Superior temporal gyrus (tissue), 1 donor: ENCODE measurements around the gene GPR84.
"Not testable (repeated sequence)": the region's sequence is repeated elsewhere in the genome, so short reads cannot be mapped to it uniquely, and the experiment has no call there.

Source experiments
- DNase-seq: peaks from one replicate; pipeline ENCODE4 v3.0.0-alpha.2; 2016; ENCODE audit errors: extremely low spot score

Gene GPR84

DNA sequence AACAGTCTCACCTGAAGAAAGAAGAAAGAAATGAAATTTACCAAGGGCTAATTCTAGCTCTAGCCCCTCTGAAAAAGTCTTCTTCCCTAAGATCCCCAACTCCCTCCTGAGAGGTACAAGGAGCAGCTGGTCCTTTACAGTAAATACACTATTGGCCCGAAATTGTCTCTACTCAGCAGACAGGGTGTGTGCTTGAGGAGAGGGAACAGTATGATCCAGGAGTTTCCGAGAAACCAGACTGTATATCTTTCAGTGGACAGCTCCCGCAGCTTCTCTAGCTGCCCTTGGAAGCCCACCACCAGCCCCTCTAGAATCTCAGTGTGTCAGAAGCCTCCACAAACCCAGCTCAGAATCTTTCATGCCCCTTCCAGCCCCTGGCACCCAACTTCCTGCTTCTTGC, 8.1 kb downstream of the GPR84 start:
- no peak for DNase-seq

DNA sequence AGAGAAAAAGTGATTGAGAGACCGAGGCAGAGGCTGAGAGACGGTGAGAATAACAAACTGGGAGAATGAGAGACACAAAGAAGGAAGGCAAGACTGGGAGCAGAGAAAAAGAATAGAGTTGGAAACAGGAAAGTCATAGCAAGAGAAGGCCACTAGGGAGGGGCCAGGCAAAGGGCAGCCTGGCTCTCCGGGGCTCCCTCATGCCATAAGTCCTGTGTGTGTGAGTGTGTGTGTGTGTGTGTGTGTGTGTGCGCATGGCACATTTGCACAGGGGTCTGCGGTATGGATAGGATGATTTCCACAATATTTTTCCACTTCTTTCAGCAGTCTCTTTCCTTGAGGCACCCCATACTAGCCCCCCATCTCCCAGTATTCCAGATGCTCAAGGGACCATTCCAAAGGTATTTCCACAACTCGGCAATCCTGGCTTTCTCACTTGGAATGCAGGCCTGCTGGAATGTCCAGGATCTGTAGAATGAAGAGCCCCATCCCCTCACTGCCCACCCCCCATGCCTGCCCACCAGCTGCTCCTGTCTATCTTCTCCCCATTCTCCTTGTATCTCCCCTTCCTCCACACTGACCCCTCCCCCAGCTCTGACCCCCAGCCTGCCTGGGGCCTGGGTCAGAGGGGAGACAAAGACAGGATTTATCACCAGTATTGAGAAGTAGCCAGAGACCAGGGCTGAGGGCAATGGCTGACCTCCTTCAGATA, 9.0 kb downstream of the GPR84 start:
- no peak for DNase-seq

DNA sequence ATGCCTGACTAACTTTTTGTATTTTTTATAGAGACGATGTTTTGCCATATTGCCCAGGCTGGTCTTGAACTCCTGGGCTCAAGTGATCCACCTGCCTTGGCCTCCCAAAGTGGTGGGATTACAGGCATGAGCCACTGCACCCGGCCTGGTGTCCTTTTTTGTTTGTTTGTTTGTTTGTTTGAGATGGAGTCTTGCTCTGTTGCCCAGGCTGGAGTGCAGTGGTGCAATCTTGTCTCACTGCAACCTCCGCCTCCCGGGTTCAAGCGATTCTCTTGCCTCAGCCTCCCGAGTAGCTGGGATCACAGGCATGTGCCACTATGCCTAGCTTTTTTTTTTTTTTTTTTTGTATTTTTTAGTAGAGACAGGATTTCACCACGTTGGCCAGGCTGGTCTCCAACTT, 10.0 kb downstream of the GPR84 start:
- not testable (repeated sequence) for DNase-seq

DNA sequence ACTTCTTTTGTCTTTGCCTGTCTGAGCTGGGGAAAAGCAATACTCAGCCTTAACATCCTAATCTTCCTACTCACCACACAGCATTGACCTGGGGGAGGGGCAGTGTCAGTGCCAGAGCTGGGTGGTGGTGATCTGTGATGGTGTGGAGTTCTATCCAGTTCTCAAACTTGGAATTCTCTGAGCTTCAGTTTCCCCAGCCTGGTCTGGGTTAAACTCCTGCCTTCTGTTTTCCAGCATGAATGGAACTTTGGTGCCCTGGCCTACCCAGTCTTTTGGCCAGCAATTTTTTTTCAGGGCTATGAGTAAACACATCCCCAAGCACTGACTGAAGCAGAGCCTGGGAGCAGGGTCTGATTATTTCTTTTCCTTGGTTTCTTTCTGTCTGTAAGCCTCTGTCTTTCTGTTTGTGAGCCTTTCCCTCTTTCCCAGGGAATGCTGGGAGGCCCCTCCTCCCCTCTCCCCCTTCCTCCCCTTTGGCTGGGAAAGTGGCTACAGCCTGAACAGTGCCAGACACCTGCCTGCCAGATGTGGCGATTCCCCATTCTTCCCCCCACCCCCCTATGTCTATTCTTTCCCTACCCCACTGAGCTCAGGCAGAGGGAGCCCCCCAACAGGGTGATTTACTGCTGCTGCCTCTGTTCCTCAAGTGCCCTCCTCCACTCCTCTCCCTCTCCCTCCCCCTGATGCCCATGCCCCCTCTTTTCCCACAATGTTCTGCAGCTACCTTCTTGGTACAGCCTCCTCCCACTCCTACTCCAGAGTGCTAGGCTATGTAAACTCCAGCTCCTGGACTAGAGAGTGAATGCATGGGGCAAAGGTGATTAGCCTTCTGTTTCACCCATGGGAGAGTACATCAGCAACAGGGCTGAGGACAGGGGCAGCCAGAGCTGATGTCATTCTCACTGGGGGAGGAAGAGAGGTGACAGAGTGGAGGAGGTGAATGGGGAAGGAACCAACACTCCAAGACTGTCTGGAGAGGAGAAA, 11.1 kb downstream of the GPR84 start:
- peak; percentile 62 for DNase-seq

DNA sequence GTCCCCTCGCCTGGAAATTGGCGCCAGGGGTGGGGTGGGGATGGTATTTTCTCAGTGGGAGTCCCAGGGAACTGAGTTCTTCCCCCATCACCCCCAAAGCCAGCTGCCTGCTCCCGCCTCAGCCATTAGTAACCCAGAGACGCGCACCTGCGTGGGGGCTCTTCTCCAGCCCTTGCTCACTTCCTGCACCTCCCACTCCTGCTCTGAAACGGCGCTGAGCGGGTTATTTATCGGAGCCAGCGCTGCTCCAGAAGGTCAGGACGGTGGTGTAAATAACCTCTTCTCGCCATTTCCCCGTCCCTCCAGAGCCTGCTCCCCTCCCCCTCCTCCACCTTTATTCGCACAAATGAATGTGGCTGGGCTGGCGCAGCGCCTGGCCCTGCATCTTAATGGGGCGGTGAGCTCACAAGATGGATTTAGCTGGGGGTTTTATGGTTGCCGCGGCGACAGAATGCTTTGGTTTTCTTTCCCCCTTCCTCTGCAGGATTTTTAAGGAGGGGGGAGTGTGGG, 12.2 kb downstream of the GPR84 start:
- peak; percentile 69 for DNase-seq

DNA sequence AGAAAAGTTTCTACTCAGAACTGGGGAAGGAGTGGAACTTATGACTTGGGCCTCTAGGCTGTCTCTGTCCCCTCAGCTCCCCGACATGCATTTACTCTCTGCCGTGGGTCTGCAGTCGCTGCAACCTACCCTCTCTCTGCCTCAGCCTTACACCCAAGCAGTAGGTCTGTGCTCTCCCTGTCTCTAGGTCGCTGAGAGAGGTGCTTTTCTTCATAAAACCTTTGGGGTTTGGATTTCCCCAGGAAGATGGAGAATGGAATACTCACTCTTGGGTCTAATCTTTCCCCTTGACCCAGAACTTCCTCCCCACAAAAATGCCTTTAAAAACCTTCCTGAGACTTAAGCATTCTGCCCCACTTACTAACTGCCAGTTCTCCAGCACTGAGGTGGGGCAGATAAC, 12.9 kb downstream of the GPR84 start:
- no peak for DNase-seq

DNA sequence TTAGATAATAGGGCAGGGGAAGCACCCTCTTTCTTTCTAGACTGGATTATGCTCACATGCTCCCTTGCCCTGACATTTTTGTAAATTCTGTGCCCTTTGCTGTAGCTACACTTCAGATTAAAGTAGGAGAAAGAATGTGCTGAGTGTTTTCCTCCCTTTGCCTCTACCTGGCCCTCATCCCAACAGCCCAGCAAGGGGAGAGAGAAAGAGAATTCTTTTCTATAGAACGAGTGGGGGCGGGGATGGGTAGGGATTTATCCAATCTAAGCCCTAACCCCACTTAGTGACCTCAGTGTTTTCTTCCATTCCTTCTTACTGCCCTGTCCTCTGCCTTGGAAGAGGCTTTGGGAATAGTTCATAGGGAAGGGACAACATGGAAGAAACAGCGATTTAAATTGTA, 13.5 kb downstream of the GPR84 start:
- DNase-seq = no peak

DNA sequence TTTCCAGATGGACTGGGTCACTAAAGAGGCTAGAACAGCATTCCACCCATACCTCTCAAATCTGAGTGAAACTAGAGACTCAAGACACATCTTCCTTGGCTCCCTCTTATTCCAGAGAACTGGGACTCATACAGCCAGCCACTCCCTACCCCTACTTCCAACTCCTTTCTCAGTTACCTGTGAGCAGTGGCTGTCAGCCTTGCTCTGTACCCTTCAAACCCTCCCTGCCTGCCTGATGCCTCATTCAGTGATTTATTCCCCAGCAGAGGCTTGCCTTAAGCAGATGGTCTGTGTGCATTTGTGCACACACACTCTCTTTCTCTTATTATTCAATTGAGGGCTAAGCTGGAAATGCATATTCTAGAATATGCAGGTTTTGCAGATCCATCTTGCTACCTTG, 14.6 kb downstream of the GPR84 start:
- DNase-seq = no peak

DNA sequence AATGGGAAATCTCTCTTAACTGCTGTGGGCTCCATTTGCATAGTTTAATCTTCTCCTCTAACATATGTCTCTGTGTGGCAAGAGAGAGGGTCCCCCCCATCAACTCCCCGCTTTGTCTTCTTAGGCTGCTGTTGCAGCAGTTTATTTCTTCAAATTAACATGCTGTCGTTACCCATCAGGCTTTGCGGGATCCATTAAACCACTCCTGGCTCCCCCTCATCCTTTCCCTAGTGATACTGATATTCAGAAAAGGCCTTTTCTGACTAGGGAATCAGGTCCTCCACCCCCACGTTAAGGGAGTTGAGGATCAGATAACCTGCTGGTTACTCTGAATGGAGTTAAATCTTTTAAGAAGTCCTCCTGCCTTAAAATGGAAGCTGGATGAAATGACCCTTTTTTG, 15.2 kb downstream of the GPR84 start:
- DNase-seq = no peak

DNA sequence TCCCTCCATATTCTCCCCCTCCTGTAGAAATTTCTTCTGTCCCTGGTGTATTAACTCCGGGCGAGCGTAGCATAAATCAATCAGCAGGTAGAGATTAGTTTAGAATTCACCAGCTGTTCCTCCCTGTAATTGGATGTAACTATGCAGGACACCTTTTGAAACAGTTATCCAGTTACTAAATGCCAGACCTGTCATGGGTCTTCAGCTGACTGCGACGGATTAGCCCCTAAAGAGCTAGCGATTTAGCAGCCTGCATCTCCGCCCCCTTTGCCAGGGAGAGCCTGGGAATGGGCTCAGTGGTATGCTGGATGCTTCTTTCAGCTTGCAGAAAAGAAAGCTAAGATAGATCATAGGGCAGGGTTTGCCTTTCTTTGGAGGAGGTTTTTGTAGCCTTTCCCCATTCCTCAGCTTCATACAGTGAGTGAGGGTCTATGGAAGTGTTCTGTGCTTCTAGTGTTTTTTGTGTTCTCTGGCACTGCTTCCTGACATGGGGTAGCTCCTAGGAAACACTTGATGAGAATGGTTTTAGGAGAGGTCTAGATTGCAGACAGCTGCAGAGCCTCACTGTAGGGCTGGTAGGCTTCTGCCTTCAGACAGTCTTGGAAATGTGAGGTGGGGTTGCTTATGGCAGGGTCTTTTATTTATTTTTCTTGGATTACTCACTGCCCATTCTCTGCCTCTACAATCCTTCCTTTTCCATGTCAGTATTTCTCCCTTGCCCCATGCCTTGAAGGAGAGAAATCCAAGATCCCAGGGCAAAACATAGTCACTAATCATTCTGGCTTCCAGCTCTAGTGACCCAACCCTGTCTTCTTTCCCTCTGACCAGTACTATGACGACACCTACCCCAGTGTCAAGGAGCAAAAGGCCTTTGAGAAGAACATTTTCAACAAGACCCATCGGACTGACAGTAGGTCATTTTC, 22.6 kb downstream of the GPR84 start:
- DNase-seq = no peak

DNA sequence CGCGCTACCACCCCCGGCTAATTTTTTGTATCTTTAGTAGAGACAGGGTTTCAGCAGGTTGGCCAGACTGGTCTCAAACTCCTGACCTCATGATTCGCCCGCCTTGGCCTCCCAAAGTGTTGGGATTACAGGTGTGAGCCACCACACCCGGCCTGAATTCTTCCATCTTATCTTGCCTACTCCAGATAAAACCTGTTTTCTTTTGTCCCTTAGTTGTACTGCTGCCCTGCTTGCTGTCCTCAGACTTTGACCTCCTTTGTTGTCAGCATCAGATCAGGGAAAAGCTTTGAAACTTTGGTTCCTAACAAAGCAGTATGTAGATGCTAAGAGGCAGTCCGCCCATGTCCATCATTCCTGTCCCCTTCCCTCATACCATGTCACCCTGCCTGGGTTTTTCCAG, 23.4 kb downstream of the GPR84 start:
- DNase-seq = no peak

DNA sequence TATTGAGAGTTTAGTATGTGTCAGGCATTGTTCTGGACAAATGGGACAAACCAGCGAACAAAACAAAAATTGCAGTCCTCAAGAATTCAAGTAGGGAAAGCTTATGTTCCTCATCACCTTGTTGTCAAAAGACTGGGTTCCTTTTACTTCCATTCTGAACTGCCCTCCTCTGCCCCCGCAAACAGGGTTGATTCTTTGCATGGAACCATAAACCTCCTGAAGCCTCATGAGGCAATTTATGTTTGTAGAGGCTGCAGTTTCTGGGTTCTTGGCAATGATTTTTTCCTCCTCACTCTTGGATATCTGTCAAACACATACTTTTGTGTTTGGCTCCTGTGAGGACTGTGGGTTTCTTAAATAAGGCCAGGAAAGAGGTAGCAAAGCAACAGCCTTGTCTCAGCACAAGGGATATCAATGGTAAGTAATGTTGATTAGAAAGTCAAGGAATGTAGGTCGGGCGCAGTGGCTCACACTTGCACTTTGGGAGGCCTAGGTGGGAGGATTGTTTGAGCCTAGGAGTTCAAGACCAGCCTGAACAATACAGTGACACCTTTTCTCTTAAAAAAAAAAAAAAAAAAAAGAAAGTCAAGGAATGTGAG, 25.5 kb downstream of the GPR84 start:
- DNase-seq = no peak

DNA sequence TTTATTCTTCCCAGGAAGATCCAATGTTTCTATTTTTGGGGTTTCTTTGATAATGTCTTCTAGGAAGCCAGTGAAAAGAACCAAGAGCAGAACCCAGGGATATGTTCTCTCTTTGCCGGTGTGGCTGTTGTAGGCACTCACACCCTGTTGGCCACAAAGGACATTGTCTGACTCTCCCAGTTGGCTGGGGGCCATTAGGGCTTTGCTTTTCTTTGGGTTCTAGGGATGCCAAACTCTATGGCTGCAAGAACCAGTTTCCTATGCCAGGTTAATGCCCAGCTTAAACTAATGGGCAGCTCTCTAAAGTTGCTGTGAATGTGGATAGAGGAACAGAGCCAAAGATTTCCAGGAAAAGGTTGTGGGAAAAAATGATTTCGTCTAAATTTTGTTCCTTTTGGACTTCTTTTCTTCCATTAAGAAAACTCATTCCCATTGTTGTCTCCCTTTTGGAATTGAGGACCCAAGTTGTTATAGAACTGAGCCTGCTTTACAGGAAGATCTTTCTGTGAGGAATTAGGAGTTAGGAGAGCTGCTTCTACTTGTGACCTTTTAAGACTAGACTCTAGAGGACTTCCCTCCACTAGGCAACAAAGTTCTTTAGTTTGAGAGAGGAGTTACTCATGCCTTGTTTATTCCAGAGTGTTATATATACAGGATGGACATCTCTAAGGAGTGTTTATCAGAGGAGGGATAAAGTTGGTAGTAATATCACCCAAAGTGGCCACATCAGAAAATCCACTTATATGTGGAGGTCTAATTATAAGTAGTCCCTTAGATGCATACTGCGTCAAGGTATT, 26.2 kb downstream of the GPR84 start:
- peak; percentile 35 for DNase-seq

DNA sequence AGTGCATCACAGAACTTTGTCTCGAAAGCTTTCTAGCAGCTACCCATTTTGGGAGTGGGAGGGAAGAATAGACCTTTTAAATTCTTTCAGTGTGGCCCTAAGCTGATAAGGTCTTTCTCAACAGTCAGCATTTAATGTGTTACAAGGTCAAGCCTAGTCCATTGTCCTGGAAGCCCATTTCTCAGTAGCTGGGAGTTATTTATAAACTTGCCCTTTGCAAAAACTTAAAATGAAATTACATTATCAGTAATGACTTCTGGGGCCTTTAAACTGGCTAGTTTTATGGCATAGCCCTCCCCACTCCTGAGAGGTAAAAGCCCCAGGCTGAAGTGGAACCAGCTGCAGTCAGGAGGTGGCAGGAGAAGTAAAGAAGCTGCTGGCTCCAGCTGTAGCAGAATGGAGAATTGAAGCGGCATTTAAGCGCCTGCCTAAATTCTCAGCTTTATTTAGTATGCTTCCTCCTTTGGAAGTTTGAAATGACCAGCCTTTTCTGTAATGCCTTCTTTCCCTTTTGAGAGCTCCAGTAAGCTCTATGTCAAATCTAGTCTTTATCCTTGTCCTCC, 26.9 kb downstream of the GPR84 start:
- DNase-seq = peak; percentile 50

DNA sequence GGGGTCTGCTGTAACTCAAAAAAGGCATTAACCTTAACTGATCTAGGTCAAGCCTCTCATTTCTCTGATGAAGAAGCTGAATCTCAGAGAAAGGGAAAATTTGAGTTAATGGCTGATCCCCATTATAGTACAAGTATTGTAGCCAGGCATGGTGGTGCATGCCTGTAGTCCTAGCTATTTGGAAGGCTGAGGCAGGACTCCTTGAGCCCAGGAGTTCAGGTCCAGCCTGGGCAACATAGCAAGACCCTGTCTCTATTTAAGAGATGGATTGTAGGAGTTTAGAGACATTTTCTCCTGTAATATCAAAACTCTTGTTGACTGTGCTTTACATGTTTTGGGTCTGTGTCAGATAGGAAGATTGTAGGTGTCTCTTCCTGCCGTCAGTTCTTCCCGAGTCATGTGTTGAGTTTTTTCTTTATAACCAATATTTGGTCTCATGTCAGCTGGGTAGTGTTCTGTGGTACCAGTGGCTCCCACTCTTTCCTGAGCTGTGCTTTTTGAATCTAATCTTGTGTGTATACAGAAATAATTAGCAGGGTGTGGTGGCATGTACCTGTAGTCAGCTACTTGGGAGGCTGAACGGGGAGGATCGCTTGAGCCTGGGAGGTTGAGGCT, 30.8 kb downstream of the GPR84 start:
- DNase-seq = no peak

DNA sequence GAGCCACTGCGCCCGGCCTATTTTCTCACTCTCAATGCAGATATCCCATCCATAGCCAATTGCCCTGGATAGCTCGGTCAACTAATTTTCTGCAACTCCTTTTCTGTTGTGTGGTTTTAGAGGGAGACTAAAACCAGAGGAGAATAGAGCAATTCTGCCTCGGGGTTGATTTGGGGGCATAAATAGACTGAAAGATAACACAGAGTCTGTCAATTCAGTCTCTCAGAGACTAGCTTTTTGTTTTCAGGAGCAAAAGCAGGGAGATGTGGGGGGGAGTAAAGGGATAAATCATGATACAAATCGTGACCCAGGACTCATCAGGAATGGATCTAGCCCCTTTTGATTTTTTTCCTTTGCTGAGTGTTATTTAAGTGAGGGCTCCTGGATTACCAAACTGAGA, 32.8 kb downstream of the GPR84 start:
- DNase-seq = no peak

DNA sequence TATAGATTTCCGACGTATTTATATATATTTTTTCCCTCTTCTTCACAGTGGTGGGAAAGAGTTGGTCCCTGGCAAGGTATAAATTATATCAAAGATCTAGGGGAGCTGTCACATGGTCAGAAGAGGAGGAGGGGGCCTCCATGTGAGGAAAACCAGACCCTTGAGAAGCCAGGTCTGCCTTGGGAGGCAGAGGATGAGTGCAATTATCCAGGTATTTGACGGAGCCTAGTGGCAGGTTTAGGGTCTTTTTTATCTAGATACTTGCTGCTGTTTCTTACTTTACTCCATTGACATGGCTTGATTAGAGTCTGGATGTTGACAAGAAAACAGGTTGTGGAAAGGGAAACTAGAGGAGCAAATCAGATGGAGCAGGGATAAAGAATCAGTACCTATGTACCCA, 33.8 kb downstream of the GPR84 start:
- no peak for DNase-seq

DNA sequence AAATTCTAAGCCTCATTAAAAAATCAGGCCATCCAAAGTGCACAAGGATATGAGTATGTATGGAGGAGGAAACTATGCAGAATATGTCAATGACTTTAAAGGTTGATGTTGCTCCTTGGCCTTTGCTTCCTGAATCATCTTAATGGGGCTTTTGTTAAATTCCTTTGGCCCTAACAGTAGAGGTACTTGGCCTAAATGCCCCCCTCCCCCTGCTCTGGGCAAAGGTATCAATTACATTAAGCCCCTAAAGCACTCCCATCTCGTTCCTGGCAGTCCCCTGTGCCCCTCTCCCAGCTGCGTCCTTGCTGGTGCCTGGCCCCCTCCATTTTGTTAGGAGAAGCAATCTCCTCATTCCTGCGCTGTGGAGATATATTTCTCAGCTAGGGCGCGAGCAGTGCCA, 34.5 kb downstream of the GPR84 start:
- no peak for DNase-seq

DNA sequence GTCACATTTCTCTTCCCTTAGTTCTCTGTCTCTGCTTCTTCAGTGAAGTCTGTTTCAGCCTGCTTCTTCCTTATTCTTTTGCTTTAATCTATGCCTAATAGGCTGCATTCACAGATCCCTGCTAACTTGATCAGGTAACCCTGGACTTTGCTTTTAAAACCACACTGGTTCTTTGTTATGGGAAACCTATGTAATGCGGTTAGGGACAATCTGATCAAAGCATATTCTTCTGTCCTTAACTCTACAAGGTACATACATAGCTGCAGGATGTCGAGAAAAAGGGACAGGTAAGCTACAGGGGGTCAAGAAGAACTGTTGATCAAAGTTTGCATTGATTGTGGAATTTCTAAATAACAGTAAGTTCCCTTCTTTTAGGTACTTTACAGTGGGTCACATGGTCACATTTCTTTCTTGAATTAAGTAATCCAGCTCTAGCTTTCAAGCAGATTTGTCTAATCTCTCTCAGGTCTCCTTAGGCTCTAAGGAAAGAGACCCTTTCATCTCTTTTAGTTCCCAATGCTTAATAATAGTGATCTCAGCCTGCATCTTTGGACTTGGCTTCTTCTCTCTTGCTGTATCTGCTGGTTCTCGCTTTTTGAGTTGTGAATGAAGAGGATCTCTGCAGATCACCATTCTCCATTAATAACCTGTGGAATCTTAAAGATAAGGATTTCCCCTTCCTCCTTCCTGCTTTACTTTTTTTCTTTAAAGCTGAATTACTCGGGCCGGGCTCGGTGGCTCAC, 35.5 kb downstream of the GPR84 start:
- DNase-seq = no peak
